ENCODE measurements around the gene RNF223.

GRCh38 chr1:1061682-1062345 is 12.3 kb downstream of the RNF223 start:
- TF ChIP-seq POLR2A (IDR thresholded peaks at IDR 0.05; ENCODE audit: low read depth) (no peak), POLR2AphosphoS5 (IDR thresholded peaks at IDR 0.05) (no peak), CTCF (IDR thresholded peaks at IDR 0.05) (no peak), EP300 (IDR thresholded peaks at IDR 0.05) (no peak)

Measured in esophagus muscularis mucosa (tissue), 4 donors.